Smooth muscle cell (in vitro differentiated cells): ENCODE measurements around the gene C1orf174. TPM values are rescaled to one million over a fixed set of nuclear protein-coding genes. Genes with fewer than 3 reads are reported as not detected.

Source experiments
- DNase-seq: peaks from one replicate; lab custom pipeline; 2025; ENCODE audit not compliant: unreplicated experiment; lab: John Stamatoyannopoulos, UW
- H2AFZ ChIP-seq: fragments of 200-600 bp; sonication (generic); 2 replicates; pipeline ENCODE4 v1.6.0; 2016; ENCODE audit warnings: antibody characterized with exemption, low read depth, mild to moderate bottlenecking
- H3F3A ChIP-seq: fragments of 200-600 bp; sonication (generic); 2 replicates; pipeline ENCODE4 v1.6.0; 2017; ENCODE audit warnings: antibody characterized with exemption, low read depth
- H3K27ac ChIP-seq: fragments of 200-600 bp; sonication (generic); 2 replicates; pipeline ENCODE4 v1.5.1; 2016; ENCODE audit warnings: low read depth, mild to moderate bottlenecking
- H3K27me3 ChIP-seq: fragments of 200-600 bp; sonication (generic); 2 replicates; pipeline ENCODE4 v1.6.1; 2016; ENCODE audit warnings: low read depth, mild to moderate bottlenecking
- H3K36me3 ChIP-seq: fragments of 200-600 bp; sonication (generic); 2 replicates; pipeline ENCODE4 v1.5.1; 2016; ENCODE audit warnings: low read depth
- H3K4me1 ChIP-seq: fragments of 200-600 bp; sonication (generic); 2 replicates; pipeline ENCODE4 v1.5.1; 2016; ENCODE audit warnings: low read depth
- H3K4me2 ChIP-seq: fragments of 200-600 bp; sonication (generic); 2 replicates; pipeline ENCODE4 v1.6.0; 2016; ENCODE audit warnings: mild to moderate bottlenecking
- H3K4me3 ChIP-seq: fragments of 200-600 bp; sonication (generic); 2 replicates; pipeline ENCODE4 v1.5.1; 2016; ENCODE audit warnings: mild to moderate bottlenecking
- H3K79me2 ChIP-seq: fragments of 200-600 bp; sonication (generic); 2 replicates; pipeline ENCODE4 v1.6.0; 2016; ENCODE audit warnings: low read depth, mild to moderate bottlenecking
- H3K9ac ChIP-seq: fragments of 200-600 bp; sonication (generic); 2 replicates; pipeline ENCODE4 v1.6.0; 2016; ENCODE audit warnings: low read depth
- H3K9me3 ChIP-seq: fragments of 200-600 bp; sonication (generic); replicated peaks from 2 replicates; pipeline ENCODE4 v1.5.1; 2016; ENCODE audit warnings: low read depth
- H4K20me1 ChIP-seq: fragments of 200-600 bp; sonication (generic); 2 replicates; pipeline ENCODE4 v1.6.0; 2016; ENCODE audit warnings: low read depth
- CTCF ChIP-seq: fragments of 200-600 bp; sonication (generic); IDR thresholded peaks from 2 replicates; pipeline ENCODE4 v1.5.1; 2017; ENCODE audit warnings: borderline replicate concordance, mild to moderate bottlenecking, antibody characterized with exemption; ENCODE audit not compliant: insufficient read depth, poor library complexity, severe bottlenecking
- WGBS: methylation state at CpG from one replicate; pipeline ENCODE4 v1.1.7; 2016; ENCODE audit warnings: low lambda C conversion rate; 5-methylcytosine and 5-hydroxymethylcytosine counted together
- polyA plus RNA-seq: library from polyadenylated mRNA; unstranded; fragments of >200 nt; fragmentation: Nextera tagmentation; extraction: Ambion mirVana; gene quantifications from 2 replicates; pipeline ENCODE4 v1.2.1, GENCODE V29; 2016
- total RNA-seq: library from RNA; depleted of rRNA; stranded (reverse); fragments of >200 nt; gene quantifications from 2 replicates; pipeline ENCODE4 v1.2.3, GENCODE V29; 2014

The C1orf174 gene
- total and polyA plus RNA-seq, 2 experiments from 2014 or later, result 26.0 to 32.5 TPM

GRCh38 chr1:3904006-3904842, 4.2 kb upstream of the C1orf174 start:
- no peaks in the 10 kb centered on the region for H3F3A ChIP-seq
- H2AFZ ChIP-seq, result no peak overlapping the region
- no peak for TF ChIP-seq CTCF
- H3K9ac ChIP-seq, result no peak overlapping the region
- H3K27ac ChIP-seq, result no peak overlapping the region
- H3K4me2 ChIP-seq, result no peak overlapping the region
- DNase-seq, result no peak
- H4K20me1 ChIP-seq, result no peaks in the 10 kb centered on the region
- no peaks in the 10 kb centered on the region for H3K36me3 ChIP-seq
- H3K4me1 ChIP-seq, result no peaks in the 10 kb centered on the region
- H3K9me3 ChIP-seq, result no peaks in the 10 kb centered on the region
- H3K79me2 ChIP-seq, result peaks cover 8% of the 10 kb centered on the region
- WGBS, result 91% methylated on average over 24 of the region's 24 CpGs
- no peak overlapping the region for H3K4me3 ChIP-seq
- no peaks in the 10 kb centered on the region for H3K27me3 ChIP-seq

GRCh38 chr1:3903141-3904005, 3.3 kb upstream of the C1orf174 start:
- H3K9ac ChIP-seq, result no peak overlapping the region
- peaks cover 17% of the 10 kb centered on the region for H3K79me2 ChIP-seq
- H2AFZ ChIP-seq, result no peak overlapping the region
- no peak overlapping the region for H3K27ac ChIP-seq
- 82% methylated on average over 16 of the region's 16 CpGs for WGBS
- no peak overlapping the region for H3K4me3 ChIP-seq
- no peaks in the 10 kb centered on the region for H3K9me3 ChIP-seq
- no peaks in the 10 kb centered on the region for H3K27me3 ChIP-seq
- no peak overlapping the region for H3K4me2 ChIP-seq
- H3K36me3 ChIP-seq, result no peaks in the 10 kb centered on the region
- H3F3A ChIP-seq, result no peaks in the 10 kb centered on the region
- peaks cover 6% of the 10 kb centered on the region for H3K4me1 ChIP-seq
- H4K20me1 ChIP-seq, result peaks cover 3% of the 10 kb centered on the region
- DNase-seq, result no peak
- no peak for TF ChIP-seq CTCF

- Histone ChIP-seq H2AFZ (no peak overlapping the region), H3K4me2 (no peak overlapping the region)
Measured at GRCh38 chr1:3902571-3903091, 2.6 kb upstream of the C1orf174 start.

More at GRCh38 chr1:3902571-3903091, 2.6 kb upstream of the C1orf174 start:
- Histone ChIP-seq H3K79me2 (peaks cover 24% of the 10 kb centered on the region), H3F3A (no peaks in the 10 kb centered on the region), H3K4me3 (no peak overlapping the region), H4K20me1 (peaks cover 10% of the 10 kb centered on the region), H3K9ac (no peak overlapping the region), H3K36me3 (no peaks in the 10 kb centered on the region), H3K4me1 (peaks cover 6% of the 10 kb centered on the region), H3K27me3 (no peaks in the 10 kb centered on the region), H3K27ac (no peak overlapping the region), H3K9me3 (no peaks in the 10 kb centered on the region)
- WGBS, result 91% methylated on average over 10 of the region's 10 CpGs
- no peak for DNase-seq
- TF ChIP-seq CTCF, result no peak
